Glutamatergic neuron (in vitro differentiated cells): ENCODE data around the gene ARHGAP42. TPM values are rescaled to one million over a fixed set of nuclear protein-coding genes. Genes with fewer than 3 reads are reported as not detected.

Experiments
- DNase-seq: peaks from one replicate; pipeline ENCODE4 v3.0.0; 2022
- H3K27ac Mint-ChIP-seq: one replicate; pipeline ENCODE4 v1.8.0; 2020; ENCODE audit warnings: mild to moderate bottlenecking, mixed read lengths, inconsistent platforms; ENCODE audit not compliant: unreplicated experiment
- H3K27me3 Mint-ChIP-seq: one replicate; pipeline ENCODE4 v1.8.0; 2020; ENCODE audit warnings: mild to moderate bottlenecking, moderate library complexity, mixed read lengths, inconsistent platforms; ENCODE audit not compliant: unreplicated experiment
- H3K36me3 Mint-ChIP-seq: one replicate; pipeline ENCODE4 v1.8.0; 2020; ENCODE audit warnings: mild to moderate bottlenecking, mixed read lengths, inconsistent platforms; ENCODE audit not compliant: unreplicated experiment
- H3K4me1 Mint-ChIP-seq: one replicate; pipeline ENCODE4 v1.8.0; 2020; ENCODE audit warnings: mild to moderate bottlenecking, low read depth, mixed read lengths, inconsistent platforms; ENCODE audit not compliant: unreplicated experiment
- H3K4me3 Mint-ChIP-seq: one replicate; pipeline ENCODE4 v1.8.0; 2020; ENCODE audit warnings: mild to moderate bottlenecking, mixed read lengths, inconsistent platforms; ENCODE audit not compliant: unreplicated experiment
- H3K9me3 Mint-ChIP-seq: one replicate; pipeline ENCODE4 v1.8.0; 2020; ENCODE audit warnings: mild to moderate bottlenecking, moderate library complexity, mixed read lengths, inconsistent platforms; ENCODE audit not compliant: unreplicated experiment
- CTCF ChIP-seq: fragments of 200-600 bp; sonication (generic); IDR thresholded peaks from one replicate; pipeline ENCODE4 v1.5.0; 2021; ENCODE audit not compliant: partially characterized antibody, unreplicated experiment
- total RNA-seq: library from RNA; stranded (reverse); fragmentation: NEBNext Ultra II Directional; extraction: Animal tissue kit (Norgen Biotek cat#: 25700); gene quantifications from one replicate; pipeline ENCODE4 v1.2.1, GENCODE V29; 2021; ENCODE audit not compliant: unreplicated experiment

The ARHGAP42 gene
- total RNA-seq, 1 donor from 2014 or later = 21.4 TPM

DNA sequence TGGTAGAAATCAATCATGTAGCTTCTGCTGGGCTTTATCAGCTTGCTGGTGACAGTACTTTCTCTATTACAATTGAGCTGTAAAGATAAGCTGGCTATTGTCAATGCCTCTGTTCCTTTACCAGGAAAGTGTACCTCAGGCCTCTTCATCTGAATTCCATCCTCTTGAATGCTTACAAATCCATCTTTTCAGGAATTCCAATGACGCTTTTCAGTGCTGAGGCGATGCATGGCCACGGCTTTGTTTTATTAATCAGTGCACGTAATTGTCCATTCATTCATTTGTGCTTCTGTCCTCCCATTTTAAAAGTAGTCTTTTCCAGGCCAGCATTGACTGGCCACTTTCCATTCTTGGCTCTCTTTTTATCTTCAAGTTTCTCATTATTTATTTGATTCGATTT is 240.5 kb downstream of the ARHGAP42 start:
- Mint-ChIP-seq H3K36me3 (no peaks in the 10 kb centered on the region), H3K9me3 (no peaks in the 10 kb centered on the region), H3K27ac (no peak overlapping the region), H3K27me3 (no peaks in the 10 kb centered on the region), H3K4me3 (no peak overlapping the region), H3K4me1 (no peaks in the 10 kb centered on the region)
- TF ChIP-seq CTCF = no peak
- no peak for DNase-seq

GRCh38 chr11:100928426-100928825 is 241.3 kb downstream of the ARHGAP42 start:
- H3K36me3 Mint-ChIP-seq = no peaks in the 10 kb centered on the region
- no peak overlapping the region for H3K4me3 Mint-ChIP-seq

DNA sequence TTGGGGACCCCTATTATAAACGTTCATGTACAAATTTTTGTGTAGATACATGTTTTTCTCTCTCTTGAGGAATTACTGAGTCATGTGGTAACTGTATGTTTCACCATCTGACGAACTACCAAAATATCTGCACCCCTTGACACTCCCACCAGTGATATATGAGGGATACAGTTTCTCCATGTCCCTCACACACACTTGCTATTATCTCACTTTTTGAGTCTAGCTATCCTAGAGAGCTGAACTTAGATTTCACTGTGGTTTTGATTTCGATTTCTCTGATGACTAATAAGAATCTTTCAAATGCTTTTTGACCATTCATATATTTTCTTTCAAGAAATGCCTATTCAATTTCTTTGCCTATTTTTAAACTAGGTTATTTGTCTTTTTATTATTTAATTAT is 242.3 kb downstream of the ARHGAP42 start:
- Mint-ChIP-seq H3K27me3 (no peaks in the 10 kb centered on the region), H3K9me3 (no peaks in the 10 kb centered on the region), H3K4me1 (no peaks in the 10 kb centered on the region), H3K27ac (no peak overlapping the region), H3K4me3 (no peak overlapping the region), H3K36me3 (no peaks in the 10 kb centered on the region)
- TF ChIP-seq CTCF = no peak
- DNase-seq = no peak

More at GRCh38 chr11:100928426-100928825, 241.3 kb downstream of the ARHGAP42 start:
- no peaks in the 10 kb centered on the region for H3K9me3 Mint-ChIP-seq
- no peaks in the 10 kb centered on the region for H3K27me3 Mint-ChIP-seq
- no peaks in the 10 kb centered on the region for H3K4me1 Mint-ChIP-seq
- no peak for TF ChIP-seq CTCF
- DNase-seq = no peak
- H3K27ac Mint-ChIP-seq = no peak overlapping the region

- H3K27me3 Mint-ChIP-seq = no peaks in the 10 kb centered on the region
These were observed 243.2 kb downstream of the ARHGAP42 start for GRCh38 chr11:100930185-100930778.

More at GRCh38 chr11:100930185-100930778, 243.2 kb downstream of the ARHGAP42 start:
- peak; percentile 82 for TF ChIP-seq CTCF
- Mint-ChIP-seq H3K4me1 (no peaks in the 10 kb centered on the region), H3K36me3 (no peaks in the 10 kb centered on the region), H3K9me3 (no peaks in the 10 kb centered on the region), H3K4me3 (no peak overlapping the region), H3K27ac (no peak overlapping the region)
- no peak for DNase-seq
